ENCODE data around the gene RUNX2. TPM values are rescaled to one million over a fixed set of nuclear protein-coding genes. Genes with fewer than 3 reads are reported as not detected.

The RUNX2 gene
- total RNA-seq, 4 donors from 2014 or later, result 1.4 to 3.6 (median 2.3) TPM

DNA sequence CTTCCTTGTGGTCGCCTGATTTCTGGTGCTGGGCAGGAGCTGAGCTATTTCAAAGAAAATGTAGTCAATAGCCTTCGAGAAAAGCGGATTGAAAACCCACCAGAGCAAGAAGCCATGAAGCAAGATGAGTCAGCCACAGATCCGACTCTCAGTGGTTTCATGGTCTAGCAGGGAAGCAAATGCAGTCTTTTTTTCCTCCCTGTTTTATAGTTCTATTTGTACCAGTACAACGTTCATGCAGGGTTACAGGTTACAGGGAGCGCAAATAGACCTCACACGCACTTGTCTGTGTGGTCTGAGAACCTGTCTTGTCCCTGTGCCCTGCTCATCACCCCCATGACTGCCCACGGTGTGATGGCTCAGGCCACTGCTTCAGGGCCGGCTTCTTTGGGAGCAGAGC lies 359.4 kb downstream of the RUNX2 start:
- WGBS, 2 donors, result 60 to 77% methylated on average over 7 to 8 of the region's 9 CpGs
- intact Hi-C loops (cut with DNase I), result no loop called here

DNA sequence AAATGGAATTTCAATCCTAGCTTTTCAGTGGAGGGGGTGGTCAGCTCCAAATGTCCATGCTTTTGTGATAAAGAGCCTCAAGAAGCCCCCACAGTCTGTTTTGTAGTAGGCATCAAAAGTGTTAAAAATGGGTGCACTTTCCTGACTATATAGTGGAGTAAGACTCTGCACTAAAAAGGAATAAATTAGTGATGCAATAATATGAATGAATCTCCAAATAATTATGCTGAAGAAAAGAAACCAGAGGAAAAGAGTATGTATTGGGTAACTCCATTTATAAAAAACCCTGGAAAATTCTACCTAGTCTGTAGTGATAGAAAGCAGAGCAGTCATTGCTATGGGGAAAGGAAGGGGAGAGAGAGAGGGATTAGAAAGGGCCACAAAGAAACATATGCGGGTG lies 360.1 kb downstream of the RUNX2 start:
- H3K9me3 ChIP-seq, result no peaks in the 10 kb centered on the region
- intact Hi-C loops (cut with DNase I), result no loop called here
- 80 to 95% methylated on average over 1 of the region's 1 CpG for WGBS, 2 donors
- DNase-seq, result no peak
- no peak overlapping the region for H3K4me3 ChIP-seq
- no peak for TF ChIP-seq POLR2A (IDR thresholded peaks at IDR 0.05)
- TF ChIP-seq, protein P1, sequence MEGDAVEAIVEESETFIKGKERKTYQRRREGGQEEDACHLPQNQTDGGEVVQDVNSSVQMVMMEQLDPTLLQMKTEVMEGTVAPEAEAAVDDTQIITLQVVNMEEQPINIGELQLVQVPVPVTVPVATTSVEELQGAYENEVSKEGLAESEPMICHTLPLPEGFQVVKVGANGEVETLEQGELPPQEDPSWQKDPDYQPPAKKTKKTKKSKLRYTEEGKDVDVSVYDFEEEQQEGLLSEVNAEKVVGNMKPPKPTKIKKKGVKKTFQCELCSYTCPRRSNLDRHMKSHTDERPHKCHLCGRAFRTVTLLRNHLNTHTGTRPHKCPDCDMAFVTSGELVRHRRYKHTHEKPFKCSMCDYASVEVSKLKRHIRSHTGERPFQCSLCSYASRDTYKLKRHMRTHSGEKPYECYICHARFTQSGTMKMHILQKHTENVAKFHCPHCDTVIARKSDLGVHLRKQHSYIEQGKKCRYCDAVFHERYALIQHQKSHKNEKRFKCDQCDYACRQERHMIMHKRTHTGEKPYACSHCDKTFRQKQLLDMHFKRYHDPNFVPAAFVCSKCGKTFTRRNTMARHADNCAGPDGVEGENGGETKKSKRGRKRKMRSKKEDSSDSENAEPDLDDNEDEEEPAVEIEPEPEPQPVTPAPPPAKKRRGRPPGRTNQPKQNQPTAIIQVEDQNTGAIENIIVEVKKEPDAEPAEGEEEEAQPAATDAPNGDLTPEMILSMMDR (IDR thresholded peaks at IDR 0.05), result no peak
- no peaks in the 10 kb centered on the region for H3K36me3 ChIP-seq
- H3K4me1 ChIP-seq, result no peaks in the 10 kb centered on the region
- no peak overlapping the region for H3K27ac ChIP-seq
- H3K27me3 ChIP-seq, result peaks cover 0 to 13% (median 0%) of the 10 kb centered on the region in 4 donors

More for the DNA sequence above, 359.4 kb downstream of the RUNX2 start:
- Histone ChIP-seq H3K27ac (no peak overlapping the region), H3K4me1 (no peaks in the 10 kb centered on the region), H3K4me3 (no peak overlapping the region), H3K27me3 (peaks cover 0 to 13% (median 0%) of the 10 kb centered on the region in 4 donors), H3K36me3 (no peaks in the 10 kb centered on the region), H3K9me3 (no peaks in the 10 kb centered on the region)
- DNase-seq, result no peak
- TF ChIP-seq, protein P1 (IDR thresholded peaks at IDR 0.05), result no peak
- no peak for TF ChIP-seq POLR2A (IDR thresholded peaks at IDR 0.05)

DNA sequence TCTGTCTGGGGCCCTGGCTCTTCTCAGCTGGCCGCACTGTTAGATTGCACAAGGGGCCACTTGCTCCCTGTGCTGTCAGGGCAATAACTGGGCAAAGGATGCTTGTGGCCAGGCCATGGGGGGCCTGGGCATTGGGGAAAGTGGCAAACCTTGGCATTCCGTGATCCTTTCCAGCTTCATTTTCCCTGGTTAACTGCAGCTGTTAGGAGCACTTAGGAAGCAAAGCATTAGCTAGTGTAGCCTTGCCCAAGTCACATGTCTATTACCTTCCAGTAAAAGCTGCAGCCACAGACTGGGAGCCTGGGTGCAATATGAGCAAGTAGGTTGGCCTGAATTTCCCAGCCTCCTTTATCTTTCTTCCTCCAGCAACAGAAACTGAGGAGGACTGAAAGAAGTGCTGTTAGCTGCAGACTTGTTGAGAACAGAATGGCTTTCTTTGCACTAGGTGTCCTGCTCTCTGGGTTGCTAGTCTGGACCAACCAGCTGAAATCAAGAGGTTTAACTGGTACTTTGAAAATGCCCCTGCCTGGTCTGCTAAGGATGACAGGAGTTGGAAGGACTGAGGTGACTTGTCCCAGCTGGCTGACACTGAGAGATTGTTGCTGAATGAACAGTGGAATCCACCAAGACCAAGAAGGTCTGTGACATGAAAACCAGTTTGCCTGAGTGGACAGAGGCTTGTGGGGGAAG lies 361.9 kb downstream of the RUNX2 start:
- 100% methylated on average over 2 of the region's 2 CpGs; no CpG with 5 or more reads in 1 of the 2 donors for WGBS, 2 donors
- intact Hi-C loops (cut with DNase I), result no loop called here
- DNase-seq, result no peak
- Histone ChIP-seq H3K27ac (no peak overlapping the region), H3K9me3 (no peaks in the 10 kb centered on the region), H3K27me3 (peaks cover 0 to 13% (median 0%) of the 10 kb centered on the region in 4 donors), H3K36me3 (no peaks in the 10 kb centered on the region), H3K4me3 (no peak overlapping the region), H3K4me1 (no peaks in the 10 kb centered on the region)
- TF ChIP-seq, protein P1 (IDR thresholded peaks at IDR 0.05), result no peak
- TF ChIP-seq POLR2A (IDR thresholded peaks at IDR 0.05), result no peak

DNA sequence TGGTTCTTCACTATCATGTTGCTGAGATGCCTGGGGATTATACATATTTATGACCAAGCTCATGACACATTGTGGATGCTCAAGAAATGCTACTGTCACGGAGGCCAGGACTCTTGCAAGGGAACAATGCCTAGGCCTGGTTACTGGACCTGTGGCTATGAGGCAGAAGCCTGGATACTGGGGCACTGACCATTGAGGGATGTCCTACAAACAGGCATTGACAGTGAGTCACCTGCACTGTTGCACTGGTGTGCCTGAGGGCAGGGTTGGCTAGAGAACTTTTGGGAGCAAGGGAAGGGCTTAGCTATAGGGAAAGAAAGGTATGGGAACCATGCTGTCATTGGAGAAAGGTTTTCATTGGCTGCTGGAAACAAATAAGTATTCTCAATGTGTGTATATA lies 362.7 kb downstream of the RUNX2 start:
- no peaks in the 10 kb centered on the region for H3K36me3 ChIP-seq
- H3K27me3 ChIP-seq, result peaks cover 0 to 13% (median 0%) of the 10 kb centered on the region in 4 donors
- intact Hi-C loops (cut with DNase I), result no loop called here
- no peak for DNase-seq
- WGBS, 2 donors, result 60 to 100% methylated on average over 1 of the region's 1 CpG
- H3K27ac ChIP-seq, result no peak overlapping the region
- no peaks in the 10 kb centered on the region for H3K4me1 ChIP-seq
- TF ChIP-seq POLR2A (IDR thresholded peaks at IDR 0.05), result no peak
- TF ChIP-seq, protein P1 (IDR thresholded peaks at IDR 0.05), result no peak
- no peak overlapping the region for H3K4me3 ChIP-seq
- no peaks in the 10 kb centered on the region for H3K9me3 ChIP-seq

DNA sequence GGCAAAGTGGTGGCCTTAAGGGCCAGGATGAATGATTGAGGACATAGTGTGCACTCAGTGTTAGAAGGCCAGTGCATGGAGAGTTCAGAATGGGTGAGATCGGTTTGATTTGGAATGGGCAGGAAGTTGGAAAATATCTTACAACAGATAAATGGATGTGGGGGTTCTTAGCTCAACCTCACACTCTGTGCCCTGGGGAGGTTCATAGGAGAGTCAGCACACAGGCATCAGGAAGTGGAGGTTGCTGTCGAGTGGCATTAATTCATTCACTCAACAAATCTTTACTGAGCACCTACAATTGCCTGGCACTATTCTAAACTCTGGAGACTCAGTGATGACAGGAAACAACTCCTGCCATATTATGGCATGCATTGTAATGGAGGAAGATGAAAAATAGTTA lies 363.3 kb downstream of the RUNX2 start:
- H3K4me1 ChIP-seq, result no peaks in the 10 kb centered on the region
- DNase-seq, result no peak
- TF ChIP-seq, protein P1 (IDR thresholded peaks at IDR 0.05), result no peak
- TF ChIP-seq POLR2A (IDR thresholded peaks at IDR 0.05), result no peak
- 69 to 81% methylated on average over 2 of the region's 2 CpGs for WGBS, 2 donors
- no peak overlapping the region for H3K27ac ChIP-seq
- H3K27me3 ChIP-seq, result peaks cover 0 to 13% (median 0%) of the 10 kb centered on the region in 4 donors
- H3K9me3 ChIP-seq, result no peaks in the 10 kb centered on the region
- H3K36me3 ChIP-seq, result no peaks in the 10 kb centered on the region
- intact Hi-C loops (cut with DNase I), result no loop called here
- H3K4me3 ChIP-seq, result no peak overlapping the region

All from esophagus squamous epithelium (tissue), 5 donors.